GM12801 (cell line): ENCODE data around the gene RHOXF2B.

Experiments used
- TF ChIP-seq, protein P1 (sequence below): IDR thresholded peaks from one replicate; pipeline ENCODE4 v1.5.1; 2011; ENCODE audit warnings: control low read depth; ENCODE audit not compliant: insufficient read length; ENCODE audit errors: extremely low read depth

Gene RHOXF2B

DNA sequence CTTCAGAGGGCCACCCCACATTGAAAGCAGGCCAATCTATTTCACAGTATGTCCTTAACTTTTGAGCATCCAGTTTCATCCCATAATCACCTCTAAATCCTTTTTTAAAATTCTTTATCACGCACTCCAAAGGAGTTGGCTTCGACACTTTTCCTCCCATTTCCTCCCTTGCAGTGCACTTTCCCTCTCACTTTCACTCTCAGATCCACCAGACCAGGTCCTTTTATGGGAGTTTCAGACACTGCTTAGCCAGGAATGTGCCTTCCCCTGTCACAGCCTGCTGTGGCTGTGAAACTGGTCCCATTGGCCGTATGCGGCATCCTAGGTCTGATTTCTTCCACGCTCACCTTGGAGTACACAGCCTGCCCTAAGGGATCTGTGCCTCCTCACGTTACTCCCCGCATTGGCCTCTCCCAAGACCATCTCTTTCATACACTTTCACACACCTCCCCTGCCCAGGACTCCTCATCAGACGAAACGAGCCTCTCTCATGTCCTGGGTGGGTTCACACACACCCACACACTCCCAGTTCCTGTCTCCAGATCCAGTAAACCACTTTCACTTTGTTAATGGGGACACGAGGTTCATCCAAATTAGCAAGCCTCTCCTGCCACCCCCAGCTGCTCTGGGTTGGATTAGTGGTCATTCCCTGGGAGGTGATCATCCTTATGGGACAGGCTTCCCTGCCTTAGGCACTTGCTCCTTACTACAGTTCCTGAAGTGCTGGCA is 10.0 kb upstream of the RHOXF2B start:
- TF ChIP-seq, protein P1, sequence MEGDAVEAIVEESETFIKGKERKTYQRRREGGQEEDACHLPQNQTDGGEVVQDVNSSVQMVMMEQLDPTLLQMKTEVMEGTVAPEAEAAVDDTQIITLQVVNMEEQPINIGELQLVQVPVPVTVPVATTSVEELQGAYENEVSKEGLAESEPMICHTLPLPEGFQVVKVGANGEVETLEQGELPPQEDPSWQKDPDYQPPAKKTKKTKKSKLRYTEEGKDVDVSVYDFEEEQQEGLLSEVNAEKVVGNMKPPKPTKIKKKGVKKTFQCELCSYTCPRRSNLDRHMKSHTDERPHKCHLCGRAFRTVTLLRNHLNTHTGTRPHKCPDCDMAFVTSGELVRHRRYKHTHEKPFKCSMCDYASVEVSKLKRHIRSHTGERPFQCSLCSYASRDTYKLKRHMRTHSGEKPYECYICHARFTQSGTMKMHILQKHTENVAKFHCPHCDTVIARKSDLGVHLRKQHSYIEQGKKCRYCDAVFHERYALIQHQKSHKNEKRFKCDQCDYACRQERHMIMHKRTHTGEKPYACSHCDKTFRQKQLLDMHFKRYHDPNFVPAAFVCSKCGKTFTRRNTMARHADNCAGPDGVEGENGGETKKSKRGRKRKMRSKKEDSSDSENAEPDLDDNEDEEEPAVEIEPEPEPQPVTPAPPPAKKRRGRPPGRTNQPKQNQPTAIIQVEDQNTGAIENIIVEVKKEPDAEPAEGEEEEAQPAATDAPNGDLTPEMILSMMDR, result no peak

DNA sequence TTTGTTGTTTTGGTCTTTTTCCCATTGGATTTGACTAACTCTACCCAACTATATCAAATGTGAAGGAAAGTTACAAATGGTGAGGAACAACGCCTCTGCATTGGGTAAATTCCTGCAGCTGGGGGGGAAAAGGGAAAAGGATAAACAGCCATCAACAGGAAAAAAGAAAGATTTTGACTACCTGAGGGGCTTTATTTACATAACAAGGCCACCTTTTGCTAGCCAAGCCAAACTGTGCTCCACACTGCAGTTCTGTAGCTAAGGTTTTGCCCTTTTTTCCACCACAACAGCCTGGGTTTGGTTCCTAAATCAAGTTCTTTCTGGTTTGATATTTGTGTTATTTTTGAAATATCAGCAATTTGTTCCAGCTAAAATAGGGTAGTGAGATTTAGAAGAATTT is 40.8 kb downstream of the RHOXF2B start:
- TF ChIP-seq, protein P1, result no peak

DNA sequence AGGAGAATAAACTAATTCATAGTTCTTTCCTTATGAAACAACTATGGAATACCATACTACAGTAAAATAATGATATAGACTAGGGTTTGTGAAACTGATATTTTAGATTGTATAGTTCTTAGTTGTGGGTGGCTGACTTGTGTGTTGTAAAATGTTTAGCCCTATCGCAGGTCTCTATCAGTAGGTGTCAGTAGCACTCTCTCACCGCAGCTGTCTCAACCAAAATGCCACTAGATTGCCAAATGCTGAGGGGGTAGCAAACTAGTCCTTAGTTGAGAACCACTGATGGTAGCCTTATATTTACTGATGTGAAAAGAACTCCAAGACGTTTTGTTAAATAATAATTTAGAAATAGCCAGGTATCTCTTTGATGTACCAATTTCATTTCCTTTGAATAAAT is 48.1 kb downstream of the RHOXF2B start:
- TF ChIP-seq, protein P1, result no peak

DNA sequence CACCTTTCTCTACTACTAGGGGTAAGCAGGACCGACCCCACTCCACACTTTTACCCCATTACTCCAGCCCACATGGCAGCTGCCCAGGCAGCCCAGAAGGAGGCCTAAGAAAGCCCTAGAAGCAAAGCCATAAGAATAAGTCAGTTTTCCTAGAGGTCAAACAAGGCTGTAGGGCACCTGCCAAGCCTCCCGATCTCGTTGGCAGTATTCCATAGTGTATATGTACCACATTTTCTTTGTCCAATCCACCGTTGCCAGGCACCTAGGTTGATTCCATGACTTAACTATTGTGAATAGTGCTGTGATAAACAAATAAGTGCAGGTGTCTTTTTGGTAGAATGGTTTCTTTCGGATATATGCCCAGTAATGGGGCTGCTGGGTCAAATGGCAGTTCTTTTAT is 54.2 kb downstream of the RHOXF2B start:
- TF ChIP-seq, protein P1, result no peak

GRCh38 chrX:120022763-120023162 is 54.7 kb downstream of the RHOXF2B start:
- TF ChIP-seq, protein P1, result no peak
